Activated CD8-positive, alpha-beta T cell treated with anti-CD3 and anti-CD28 coated beads for 36 hours (primary cell): Measurements from ENCODE around the gene TREH. TPM values are rescaled to one million over a fixed set of nuclear protein-coding genes. Genes with fewer than 3 reads are reported as not detected.

Experiments
- ATAC-seq: fragments of 200-7000 bp; cut with Tn5 transposase; one replicate; pipeline ENCODE4 v1.10.0; 2021; ENCODE audit warnings: mild to moderate bottlenecking, moderate library complexity
- CTCF ChIA-PET: fragments of 350-600 bp; sonication (Branson Sonifier 250); formaldehyde crosslinking; loops from one replicate; lab custom pipeline; 2021; ENCODE audit warnings: antibody characterized with exemption; lab: Charles Lee
- POLR2A ChIA-PET: fragments of 350-600 bp; sonication (Branson Sonifier 250); formaldehyde crosslinking; loops from one replicate; lab custom pipeline; 2021; ENCODE audit warnings: antibody characterized with exemption; lab: Charles Lee
- DNase-seq: peaks from one replicate; pipeline ENCODE4 v3.0.0-alpha.2; 2020
- H3K27ac Mint-ChIP-seq: one replicate; pipeline ENCODE4 v1.8.0; 2021; ENCODE audit warnings: mild to moderate bottlenecking, mixed read lengths
- H3K27me3 Mint-ChIP-seq: one replicate; pipeline ENCODE4 v1.8.0; 2021; ENCODE audit warnings: mixed read lengths
- H3K36me3 Mint-ChIP-seq: one replicate; pipeline ENCODE4 v1.8.0; 2021; ENCODE audit warnings: low read depth, mixed read lengths
- H3K4me1 Mint-ChIP-seq: one replicate; pipeline ENCODE4 v1.8.0; 2021; ENCODE audit warnings: low read depth, mixed read lengths
- H3K4me3 Mint-ChIP-seq: one replicate; pipeline ENCODE4 v1.8.0; 2021; ENCODE audit warnings: mild to moderate bottlenecking, moderate library complexity, mixed read lengths
- H3K9me3 Mint-ChIP-seq: one replicate; pipeline ENCODE4 v1.8.0; 2021; ENCODE audit warnings: mixed read lengths
- CTCF ChIP-seq: fragments of 200-600 bp; IDR thresholded peaks from one replicate; pipeline ENCODE4 v1.8.0; 2022; ENCODE audit warnings: antibody characterized with exemption, mild to moderate bottlenecking
- intact Hi-C: fragments of 100-400 bp; cut with micrococcal nuclease; formaldehyde crosslinking; loops from one replicate; pipeline ENCODE4 v1.10.0; 2022
- total RNA-seq, 2 experiments: library from RNA; stranded (reverse); gene quantifications; one replicate each; pipeline ENCODE4 v1.2.3, GENCODE V29; 2021

TREH gene
- total RNA-seq, 2 experiments from 2014 or later: not detected

DNA sequence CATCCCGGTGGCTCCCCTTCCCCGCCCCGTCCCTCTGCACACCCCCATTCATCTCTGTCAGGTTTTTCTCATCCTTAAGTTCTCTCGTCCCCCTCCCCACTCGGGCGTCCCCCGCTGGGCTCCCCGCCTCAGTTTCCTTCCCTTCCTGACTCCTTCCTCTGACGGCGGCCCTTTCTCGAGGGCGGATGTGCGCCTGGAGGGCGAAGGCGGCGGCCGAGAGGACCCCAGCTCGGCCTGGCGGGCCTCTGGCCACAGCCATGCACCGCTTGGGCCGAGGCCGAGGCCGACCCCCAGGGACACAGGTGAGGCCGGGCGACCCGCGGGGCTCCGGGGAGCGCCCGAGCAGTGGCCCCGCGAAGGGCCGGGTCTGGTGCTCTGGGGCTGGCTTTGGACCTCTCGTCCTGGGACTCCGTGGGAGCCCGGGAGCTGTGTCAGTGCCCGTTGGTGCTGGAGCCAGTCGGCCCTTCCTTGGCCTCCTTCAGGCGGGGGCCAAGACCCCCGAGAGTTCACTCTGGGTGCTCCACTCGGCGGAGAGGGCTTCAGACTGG is 69.2 kb downstream of the TREH start:
- ChIA-PET POLR2A (interaction anchor here (0.6 to 1.4 kb wide), 2 partner anchors 13 to 17 kb away, joined by 3 to 4 read pairs; no protein-coding TSS in a partner anchor), CTCF (interaction anchor here (1.1 to 11.5 kb wide), 4 partner anchors 11 to 80 kb away, joined by 3 to 177 read pairs (median 26); no protein-coding TSS in a partner anchor)
- H3K9me3 Mint-ChIP-seq: no peaks in the 10 kb centered on the region
- DNase-seq (peak; percentile 13), ATAC-seq (no peak)
- peak overlapping the region; percentile 67 for H3K27ac Mint-ChIP-seq
- peaks cover 20% of the 10 kb centered on the region for H3K4me1 Mint-ChIP-seq
- H3K4me3 Mint-ChIP-seq: peak overlapping the region; percentile 73
- peaks cover 12% of the 10 kb centered on the region for H3K27me3 Mint-ChIP-seq
- H3K36me3 Mint-ChIP-seq: no peaks in the 10 kb centered on the region
- intact Hi-C loops: no loop called here
- no peak for TF ChIP-seq CTCF

DNA sequence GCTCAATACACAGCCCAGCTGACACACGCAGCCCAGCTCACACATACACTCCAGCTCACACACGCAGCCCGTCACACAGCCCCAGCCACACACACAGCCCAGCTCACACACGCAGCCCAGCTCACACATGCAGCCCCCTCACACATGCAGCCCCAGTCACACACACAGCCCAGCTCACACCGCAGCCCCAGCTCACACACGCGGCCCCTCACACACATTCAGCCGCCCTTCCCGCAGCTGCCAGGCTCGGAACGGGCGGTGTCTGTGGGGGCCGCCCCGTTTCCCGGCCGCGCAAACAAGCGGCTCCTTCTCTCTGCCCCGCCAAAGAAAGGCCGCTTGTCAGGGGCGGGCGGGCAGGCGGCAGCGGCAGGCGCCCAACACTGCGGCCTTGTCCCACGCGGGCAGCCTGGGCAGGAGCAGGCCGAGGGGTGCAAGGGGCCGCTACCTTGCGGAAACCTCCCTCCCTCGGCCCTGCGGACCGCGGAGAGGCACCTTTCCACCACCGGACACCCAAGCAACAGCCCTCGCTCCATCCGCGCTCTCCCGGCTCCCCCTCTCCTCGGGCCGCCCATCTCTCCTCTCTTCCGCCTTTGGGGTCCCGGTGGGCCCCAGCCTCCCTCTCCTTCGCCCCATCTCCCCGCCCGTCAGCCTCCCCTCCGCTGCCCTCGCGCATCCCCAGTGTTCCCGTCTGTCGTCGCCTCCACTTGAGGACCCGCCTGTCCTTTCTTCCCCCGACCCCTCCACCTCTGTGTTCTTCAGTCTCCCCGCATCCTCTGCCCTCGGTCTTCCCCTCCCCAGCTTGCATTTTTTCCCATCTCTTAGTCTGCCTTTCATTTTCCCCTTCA is 69.8 kb downstream of the TREH start:
- H3K9me3 Mint-ChIP-seq: no peaks in the 10 kb centered on the region
- H3K4me3 Mint-ChIP-seq: peak overlapping the region; percentile 73
- intact Hi-C loops: no loop called here
- TF ChIP-seq CTCF: no peak
- DNase-seq: peak; percentile 50
- peak; percentile 22 for ATAC-seq
- peak overlapping the region; percentile 76 for H3K27ac Mint-ChIP-seq
- peaks cover 20% of the 10 kb centered on the region for H3K4me1 Mint-ChIP-seq
- ChIA-PET POLR2A (interaction anchor here (0.7 to 1.6 kb wide), 5 partner anchors 17 to 513 kb away, joined by 3 to 4 read pairs (median 4); partner anchors contain the start of gene ARCN1), CTCF (interaction anchor here (0.5 to 11.5 kb wide), 10 partner anchors 9 to 404 kb away, joined by 3 to 177 read pairs (median 5); partner anchors contain the start of genes KMT2A and TMEM25)
- no peaks in the 10 kb centered on the region for H3K36me3 Mint-ChIP-seq
- H3K27me3 Mint-ChIP-seq: peaks cover 12% of the 10 kb centered on the region

- ChIA-PET CTCF (interaction anchor here (0.5 to 11.5 kb wide), 15 partner anchors 9 to 405 kb away, joined by 3 to 177 read pairs (median 5); partner anchors contain the start of genes ARCN1, KMT2A and TMEM25), POLR2A (interaction anchor here (0.7 to 1.6 kb wide), 5 partner anchors 16 to 514 kb away, joined by 3 to 4 read pairs (median 4); partner anchors contain the start of gene ARCN1)
- DNase-seq: peak; percentile 79
- Mint-ChIP-seq H3K27ac (peak overlapping the region; percentile 76), H3K9me3 (no peaks in the 10 kb centered on the region), H3K4me3 (peak overlapping the region; percentile 73), H3K4me1 (peaks cover 20% of the 10 kb centered on the region), H3K27me3 (peaks cover 12% of the 10 kb centered on the region), H3K36me3 (no peaks in the 10 kb centered on the region)
- no peak for TF ChIP-seq CTCF
- intact Hi-C loops: no loop called here
- ATAC-seq: peak; percentile 59
Measured at GRCh38 chr11:118608360-118609227, 70.9 kb downstream of the TREH start.

DNA sequence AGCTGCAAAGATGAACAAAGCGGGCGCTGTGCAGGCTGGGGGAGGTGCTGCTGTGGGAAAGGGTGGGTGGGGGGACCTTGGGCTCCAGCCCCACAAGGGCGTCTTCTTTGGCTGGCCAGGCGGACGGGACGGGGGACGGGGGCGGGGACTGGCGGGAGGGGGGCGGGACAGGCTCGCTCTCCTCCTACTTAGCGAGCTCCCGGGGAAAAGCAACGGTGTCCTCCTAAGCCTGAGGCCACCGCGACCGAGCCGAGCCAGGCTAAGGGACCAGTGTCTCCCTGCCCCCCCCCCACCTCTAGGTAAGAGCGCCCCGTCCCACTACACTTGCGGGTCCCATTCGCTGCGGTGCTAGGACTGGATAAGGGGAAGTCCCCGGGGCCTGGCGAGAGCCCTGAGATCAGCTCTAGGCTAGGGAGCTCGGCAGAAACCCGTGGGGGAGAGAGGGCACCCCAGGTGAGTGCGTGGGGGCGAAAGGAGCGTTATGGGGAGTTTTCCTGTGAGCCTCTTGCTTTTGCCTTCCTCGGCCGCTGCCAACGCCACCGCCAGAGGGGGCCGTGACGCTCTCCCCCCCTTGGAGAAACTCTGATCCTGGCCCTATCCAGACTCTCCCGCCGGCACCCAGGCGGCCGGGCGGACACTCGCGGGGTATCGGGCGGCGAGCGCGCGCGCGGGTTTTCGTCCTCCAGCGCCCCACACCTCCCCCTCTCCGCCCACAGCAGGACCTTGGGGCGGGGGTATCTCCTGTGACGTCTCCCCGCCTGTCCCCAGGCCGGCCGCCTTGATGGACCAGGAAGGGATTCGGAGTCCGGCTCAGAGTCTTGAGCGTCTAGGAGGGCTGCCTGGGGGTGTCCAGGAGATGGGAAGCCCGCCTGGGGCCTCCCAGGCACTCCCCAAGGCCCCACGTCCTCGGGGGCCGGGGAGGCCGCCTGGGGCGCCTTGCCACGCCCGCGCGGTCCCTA is 71.8 kb downstream of the TREH start, which contains the start of gene PHLDB1:
Gene PHLDB1 (plus strand): TSS at position 215 of the 959 bp plus-strand sequence. CDS start 6,222 bp downstream, outside the sequence.
- peak; percentile 61 for DNase-seq
- Mint-ChIP-seq H3K27ac (peak within 1 kb of the TSS; percentile 76), H3K36me3 (peaks cover 1% of the 10 kb centered on the region), H3K27me3 (peaks cover 12% of the 10 kb centered on the region), H3K4me3 (peak within 1 kb of the TSS; percentile 73), H3K9me3 (no peaks in the 10 kb centered on the region), H3K4me1 (peaks cover 20% of the 10 kb centered on the region)
- peak; percentile 45 for TF ChIP-seq CTCF
- POLR2A ChIA-PET: interaction anchor here (0.6 to 1.9 kb wide), 6 partner anchors 10 to 182 kb away, joined by 3 to 5 read pairs (median 4); partner anchors contain the start of gene ARCN1
- intact Hi-C loops: no loop called here
- ATAC-seq: peak; percentile 10
- CTCF ChIA-PET: interaction anchor here (0.8 to 11.5 kb wide), 10 partner anchors 8 to 436 kb away, joined by 3 to 177 read pairs (median 4); partner anchors contain the start of gene ARCN1
